Measurements from ENCODE around the gene MRPL22. TPM values are rescaled to one million over a fixed set of nuclear protein-coding genes. Genes with fewer than 3 reads are reported as not detected.
A peak's percentile ranks its signal among the peaks of the same experiment; 100 is the strongest.

The MRPL22 gene
- total and polyA plus RNA-seq, 10 donors: 11.8 to 55.0 (median 32.0) TPM

DNA sequence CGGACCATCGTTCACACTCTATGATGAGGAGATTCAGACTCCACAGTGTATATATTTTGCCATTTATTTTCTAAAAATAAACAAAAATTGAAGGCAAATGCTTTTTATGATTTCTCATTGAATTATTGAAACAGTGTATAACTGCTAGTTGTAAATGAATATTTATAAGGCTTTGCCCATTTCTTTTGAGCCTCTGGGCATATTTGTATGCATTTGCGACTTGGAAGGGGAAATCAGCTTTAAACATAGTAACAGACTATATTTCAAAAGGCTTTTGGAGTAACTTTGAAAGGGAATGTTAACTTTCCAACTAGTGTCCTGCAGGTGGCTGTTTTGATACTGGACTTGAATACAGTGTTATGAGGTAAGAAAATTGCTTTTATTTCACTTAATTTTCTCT, 26.0 kb downstream of the MRPL22 start:
- TF ChIP-seq, protein P1, sequence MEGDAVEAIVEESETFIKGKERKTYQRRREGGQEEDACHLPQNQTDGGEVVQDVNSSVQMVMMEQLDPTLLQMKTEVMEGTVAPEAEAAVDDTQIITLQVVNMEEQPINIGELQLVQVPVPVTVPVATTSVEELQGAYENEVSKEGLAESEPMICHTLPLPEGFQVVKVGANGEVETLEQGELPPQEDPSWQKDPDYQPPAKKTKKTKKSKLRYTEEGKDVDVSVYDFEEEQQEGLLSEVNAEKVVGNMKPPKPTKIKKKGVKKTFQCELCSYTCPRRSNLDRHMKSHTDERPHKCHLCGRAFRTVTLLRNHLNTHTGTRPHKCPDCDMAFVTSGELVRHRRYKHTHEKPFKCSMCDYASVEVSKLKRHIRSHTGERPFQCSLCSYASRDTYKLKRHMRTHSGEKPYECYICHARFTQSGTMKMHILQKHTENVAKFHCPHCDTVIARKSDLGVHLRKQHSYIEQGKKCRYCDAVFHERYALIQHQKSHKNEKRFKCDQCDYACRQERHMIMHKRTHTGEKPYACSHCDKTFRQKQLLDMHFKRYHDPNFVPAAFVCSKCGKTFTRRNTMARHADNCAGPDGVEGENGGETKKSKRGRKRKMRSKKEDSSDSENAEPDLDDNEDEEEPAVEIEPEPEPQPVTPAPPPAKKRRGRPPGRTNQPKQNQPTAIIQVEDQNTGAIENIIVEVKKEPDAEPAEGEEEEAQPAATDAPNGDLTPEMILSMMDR (IDR thresholded peaks at IDR 0.05 in 8 of 11, conservative IDR thresholded peaks at IDR 0.05 in 3 of 11): no peak
- TF ChIP-seq POLR2A (IDR thresholded peaks at IDR 0.05): no peak
- TF ChIP-seq POLR2AphosphoS5 (IDR thresholded peaks at IDR 0.05): no peak
- 83 to 90% (median 85%) methylated on average over 3 of the region's 3 CpGs for WGBS, 5 donors
- intact Hi-C loops (cut with DNase I; ENCODE audit: low total_unique reads): no loop called here
- Histone ChIP-seq H3K9me3 (no peaks in the 10 kb centered on the region), H3K4me3 (peak overlapping the region in 2 of 8 donors; percentile 22 to 56), H3K36me3 (peaks cover 0 to 79% (median 28%) of the 10 kb centered on the region in 6 donors), H3K4me1 (peaks cover 0 to 30% (median 2%) of the 10 kb centered on the region in 6 donors), H3K27ac (peak overlapping the region in 6 of 8 donors; percentile 1 to 81 (median 73)), H3K27me3 (replicated peaks in 1 of 7) (no peaks in the 10 kb centered on the region)
- DNase-seq: no peak

DNA sequence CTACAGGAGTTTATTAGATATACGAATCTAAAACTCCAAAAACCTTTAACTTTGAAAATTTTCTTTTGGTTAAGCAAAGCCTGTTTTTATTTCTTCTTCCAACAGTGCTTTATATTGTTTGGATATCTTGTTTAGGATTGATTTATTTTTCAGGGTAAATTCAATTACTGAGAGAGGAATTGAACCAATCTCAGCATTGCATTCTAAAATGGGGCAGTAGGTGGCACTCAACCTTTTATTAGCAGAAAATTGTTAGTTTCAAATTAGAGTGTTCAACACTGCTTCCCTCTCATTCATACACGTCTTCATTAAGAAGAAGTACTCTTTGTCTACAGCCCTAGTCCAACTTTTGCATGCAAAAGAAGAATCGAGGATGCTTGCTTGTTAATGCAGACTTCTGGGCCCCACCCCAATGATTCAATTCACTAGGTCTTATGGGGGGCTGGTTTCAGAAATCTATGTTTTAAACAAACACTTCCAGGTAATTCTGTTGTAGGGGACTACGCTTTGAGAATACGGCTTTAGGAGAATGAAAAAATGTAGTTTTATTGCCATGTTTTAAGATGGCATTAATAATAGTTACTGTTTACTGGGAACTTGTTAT, 26.6 kb downstream of the MRPL22 start:
- WGBS, 5 donors: 72 to 85% (median 78%) methylated on average over 5 of the region's 5 CpGs
- no peak for DNase-seq
- peak overlapping the region in 4 of 8 donors; percentile 68 to 81 (median 80) for H3K27ac ChIP-seq

DNA sequence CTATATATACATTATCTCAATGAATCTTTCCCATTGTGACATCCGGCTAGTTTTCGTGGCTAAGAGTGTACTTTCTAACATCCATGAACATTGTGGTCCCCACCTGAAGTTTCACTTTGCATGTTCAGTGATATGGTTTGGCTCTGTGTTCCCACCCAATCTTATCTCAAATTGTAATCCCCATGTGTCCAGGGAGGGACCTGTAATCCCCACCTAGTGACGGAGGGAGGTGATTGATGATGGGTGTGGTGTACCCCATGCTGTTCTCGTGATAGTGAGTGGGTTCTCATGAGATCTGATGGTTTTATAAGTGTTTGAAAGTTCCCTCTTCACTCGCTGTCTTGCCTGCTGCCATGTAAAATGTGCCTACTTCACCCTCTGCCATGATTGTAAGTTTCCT, 28.1 kb downstream of the MRPL22 start:
- no peaks in the 10 kb centered on the region for H3K27me3 ChIP-seq (replicated peaks in 1 of 7)
- H3K9me3 ChIP-seq: no peaks in the 10 kb centered on the region
- no peak overlapping the region for H3K27ac ChIP-seq
- DNase-seq: no peak
- 91 to 99% (median 97%) methylated on average over 5 of the region's 5 CpGs for WGBS, 5 donors
- H3K36me3 ChIP-seq: peaks cover 0 to 60% (median 21%) of the 10 kb centered on the region in 6 donors
- intact Hi-C loops (cut with DNase I; ENCODE audit: low total_unique reads): no loop called here
- peaks cover 0 to 30% (median 2%) of the 10 kb centered on the region in 6 donors for H3K4me1 ChIP-seq
- H3K4me3 ChIP-seq: no peak overlapping the region
- TF ChIP-seq POLR2AphosphoS5 (IDR thresholded peaks at IDR 0.05) (no peak), POLR2A (IDR thresholded peaks at IDR 0.05) (no peak)
- TF ChIP-seq, protein P1 (IDR thresholded peaks at IDR 0.05 in 8 of 11, conservative IDR thresholded peaks at IDR 0.05 in 3 of 11): no peak

More for the DNA sequence above, 26.6 kb downstream of the MRPL22 start:
- intact Hi-C loops (cut with DNase I; ENCODE audit: low total_unique reads): no loop called here
- peak overlapping the region in 3 of 8 donors; percentile 17 to 56 (median 22) for H3K4me3 ChIP-seq
- H3K9me3 ChIP-seq: no peaks in the 10 kb centered on the region
- peaks cover 0 to 30% (median 2%) of the 10 kb centered on the region in 6 donors for H3K4me1 ChIP-seq
- peaks cover 0 to 73% (median 26%) of the 10 kb centered on the region in 6 donors for H3K36me3 ChIP-seq
- H3K27me3 ChIP-seq (replicated peaks in 1 of 7): no peaks in the 10 kb centered on the region
- TF ChIP-seq, protein P1 (IDR thresholded peaks at IDR 0.05 in 8 of 11, conservative IDR thresholded peaks at IDR 0.05 in 3 of 11): peak in 8 of 11 experiments; percentile 17 to 58 (median 48)
- no peak for TF ChIP-seq POLR2AphosphoS5 (IDR thresholded peaks at IDR 0.05)

GRCh38 chr5:154970759-154971158, 29.9 kb downstream of the MRPL22 start:
- no peak overlapping the region for H3K4me3 ChIP-seq
- intact Hi-C loops (cut with DNase I; ENCODE audit: low total_unique reads): no loop called here
- H3K9me3 ChIP-seq: peaks cover 0 to 6% (median 1%) of the 10 kb centered on the region in 8 donors
- no peak for DNase-seq
- no peaks in the 10 kb centered on the region for H3K27me3 ChIP-seq (replicated peaks in 1 of 7)
- H3K36me3 ChIP-seq: peaks cover 0 to 48% (median 21%) of the 10 kb centered on the region in 6 donors
- peaks cover 0 to 22% (median 2%) of the 10 kb centered on the region in 6 donors for H3K4me1 ChIP-seq
- TF ChIP-seq POLR2A (IDR thresholded peaks at IDR 0.05): no peak
- TF ChIP-seq, protein P1 (IDR thresholded peaks at IDR 0.05 in 8 of 11, conservative IDR thresholded peaks at IDR 0.05 in 3 of 11): no peak
- no peak for TF ChIP-seq POLR2AphosphoS5 (IDR thresholded peaks at IDR 0.05)
- no peak overlapping the region for H3K27ac ChIP-seq
